SK-N-SH (cell line): ENCODE results near the gene TAF6. TPM values are rescaled to one million over a fixed set of nuclear protein-coding genes. Genes with fewer than 3 reads are reported as not detected.
A peak's percentile ranks its signal among the peaks of the same experiment; 100 is the strongest.

Experiments used
- CTCF ChIA-PET: fragments of 300-600, 350-600 bp; formaldehyde crosslinking; extraction: SDS; loops from one replicate; lab custom pipeline; 2021; lab: Yijun Ruan, JAX
- POLR2A ChIA-PET: fragments of 350-600 bp; sonication (Branson Sonifier 250); formaldehyde crosslinking; extraction: SDS; loops from one replicate; lab custom pipeline; 2020; ENCODE audit warnings: antibody characterized with exemption, inconsistent platforms; lab: Yijun Ruan, JAX
- DNase-seq: peaks from one replicate; pipeline ENCODE4 v3.0.0; 2012
- H2AFZ ChIP-seq: fragments of 200-600 bp; sonication (generic); 2 replicates; pipeline ENCODE4 v1.8.1; 2016; ENCODE audit warnings: antibody characterized with exemption, mild to moderate bottlenecking, low read depth
- H3F3A ChIP-seq: fragments of 200-600 bp; sonication (generic); replicated peaks from 2 replicates; pipeline ENCODE3; 2016; ENCODE audit warnings: antibody characterized with exemption, mild to moderate bottlenecking; ENCODE audit not compliant: insufficient read depth
- H3K27ac ChIP-seq, 2 experiments: fragments of 200-500 bp in 1 of 2; fragments of 200-600 bp in 1 of 2; sonication (Bioruptor generic) in 1 of 2; sonication (generic), shearing (Covaris generic) in 1 of 2; 2 replicates each; pipeline versions ENCODE4 v1.5.1 to v1.6.1; 2014 to 2016; ENCODE audit warnings: low read depth in 2 of 2, inconsistent platforms in 1 of 2, low read length in 1 of 2, mild to moderate bottlenecking in 1 of 2, mixed read lengths in 1 of 2
- H3K27me3 ChIP-seq: fragments of 200-600 bp; sonication (generic), shearing (Covaris generic); 2 replicates; pipeline ENCODE4 v1.6.1; 2016; ENCODE audit warnings: mixed run types; ENCODE audit not compliant: insufficient read depth
- H3K36me3 ChIP-seq, 2 experiments: fragments of 200-500 bp in 1 of 2; fragments of 200-600 bp in 1 of 2; sonication (Bioruptor generic) in 1 of 2; sonication (generic) in 1 of 2; replicated peaks in 1 of 2; 2 replicates each; pipeline versions ENCODE3 to v1.5.1; 2014 to 2016; ENCODE audit warnings: low read length in 1 of 2, mild to moderate bottlenecking in 1 of 2; ENCODE audit not compliant: insufficient read depth in 2 of 2, control insufficient read depth in 1 of 2
- H3K4me1 ChIP-seq, 2 experiments: fragments of 200-500 bp in 1 of 2; fragments of 200-600 bp in 1 of 2; sonication (Bioruptor generic) in 1 of 2; sonication (generic), shearing (Covaris generic) in 1 of 2; 2 replicates each; pipeline versions ENCODE4 v1.5.1 to v1.6.1; 2014 to 2016; ENCODE audit warnings: low read depth in 1 of 2, low read length in 1 of 2, mixed run types in 1 of 2; ENCODE audit not compliant: insufficient read depth in 2 of 2, control insufficient read depth in 1 of 2
- H3K4me2 ChIP-seq: fragments of 200-600 bp; sonication (generic), shearing (Covaris generic); 2 replicates; pipeline ENCODE4 v1.6.1; 2017; ENCODE audit warnings: mixed run types
- H3K4me3 ChIP-seq, 2 experiments: fragments of 200-500 bp in 1 of 2; fragments of 200-600 bp in 1 of 2; sonication (Bioruptor generic) in 1 of 2; sonication (generic), shearing (Covaris generic) in 1 of 2; 2 replicates each; pipeline versions ENCODE4 v1.5.1 to v1.8.1; 2014 to 2016; ENCODE audit warnings: low read depth in 2 of 2, inconsistent platforms in 1 of 2, low read length in 1 of 2, mild to moderate bottlenecking in 1 of 2, mixed read lengths in 1 of 2, moderate library complexity in 1 of 2
- H3K79me2 ChIP-seq: fragments of 200-600 bp; sonication (generic); 2 replicates; pipeline ENCODE4 v1.8.1; 2017; ENCODE audit warnings: mild to moderate bottlenecking; ENCODE audit not compliant: insufficient read depth
- H3K9ac ChIP-seq: fragments of 200-600 bp; sonication (generic); 2 replicates; pipeline ENCODE4 v1.6.1; 2017; ENCODE audit warnings: mixed run types
- H3K9me2 ChIP-seq: fragments of 200-600 bp; sonication (generic); 2 replicates; pipeline ENCODE4 v1.6.1; 2017; ENCODE audit warnings: mixed run types
- H3K9me3 ChIP-seq: fragments of 200-600 bp; sonication (generic); 2 replicates; pipeline ENCODE4 v1.6.1; 2017; ENCODE audit warnings: mixed run types, mild to moderate bottlenecking, moderate library complexity
- H4K20me1 ChIP-seq: fragments of 200-600 bp; sonication (generic); 2 replicates; pipeline ENCODE4 v1.6.1; 2017; ENCODE audit warnings: mild to moderate bottlenecking, mixed run types; ENCODE audit not compliant: insufficient read depth
- CHD2 ChIP-seq: fragments of 150-350 bp; IDR thresholded peaks from 2 replicates; pipeline ENCODE4 v1.6.1; 2018; ENCODE audit warnings: low read length; ENCODE audit not compliant: partially characterized antibody
- CTCF ChIP-seq: fragments of 200-600 bp; sonication (generic); IDR thresholded peaks from 2 replicates; pipeline ENCODE4 v1.6.1; 2017; ENCODE audit warnings: antibody characterized with exemption, mild to moderate bottlenecking, moderate library complexity
- EP300 ChIP-seq, 2 experiments: IDR thresholded peaks; 2 replicates each; pipeline versions ENCODE4 v1.4.0 to v1.6.1; 2012; ENCODE audit warnings: borderline replicate concordance in 1 of 2, low read depth in 1 of 2, low read length in 1 of 2
- FOXJ3 ChIP-seq: sonication (generic); formaldehyde crosslinking; IDR thresholded peaks from 2 replicates; pipeline ENCODE4 v1.5.1; 2020; ENCODE audit warnings: mild to moderate bottlenecking, missing genetic modification reagents
- FOXM1 ChIP-seq: IDR thresholded peaks from 2 replicates; pipeline ENCODE4 v1.4.0; 2012; ENCODE audit warnings: low read depth, mild to moderate bottlenecking
- JUND ChIP-seq: IDR thresholded peaks from 2 replicates; pipeline ENCODE4 v1.4.0; 2012
- MEF2A ChIP-seq: IDR thresholded peaks from 2 replicates; pipeline ENCODE4 v1.4.0; 2012; ENCODE audit warnings: low read depth, borderline replicate concordance
- MXI1 ChIP-seq: IDR thresholded peaks from 2 replicates; pipeline ENCODE4 v1.6.1; 2012; ENCODE audit warnings: mild to moderate bottlenecking, low read depth, low read length, improper control_type of control experiment
- NRF1 ChIP-seq: IDR thresholded peaks from 2 replicates; pipeline ENCODE4 v1.6.1; 2012; ENCODE audit warnings: low read depth, mild to moderate bottlenecking, low read length
- PBX3 ChIP-seq: IDR thresholded peaks from 2 replicates; pipeline ENCODE4; 2012
- RAD21 ChIP-seq: IDR thresholded peaks from 2 replicates; pipeline ENCODE4 v1.6.1; 2012; ENCODE audit warnings: mild to moderate bottlenecking, low read length
- RXRA ChIP-seq: IDR thresholded peaks from 2 replicates; pipeline ENCODE4 v1.4.0; 2012; ENCODE audit warnings: low read depth, mild to moderate bottlenecking, borderline replicate concordance
- SMC3 ChIP-seq: IDR thresholded peaks from 2 replicates; pipeline ENCODE4 v1.6.1; 2012; ENCODE audit warnings: low read depth, low read length, improper control_type of control experiment
- TAF1 ChIP-seq: IDR thresholded peaks from 2 replicates; pipeline ENCODE4 v1.6.1; 2012; ENCODE audit warnings: low read depth, mild to moderate bottlenecking, low read length, moderate library complexity, borderline replicate concordance
- TEAD4 ChIP-seq: IDR thresholded peaks from 2 replicates; pipeline ENCODE4 v1.4.0; 2012; ENCODE audit warnings: mild to moderate bottlenecking, borderline replicate concordance; ENCODE audit not compliant: insufficient read depth
- USF1 ChIP-seq: IDR thresholded peaks from 2 replicates; pipeline ENCODE4 v1.4.0; 2012; ENCODE audit warnings: low read depth, borderline replicate concordance
- USF2 ChIP-seq: fragments of 150-350 bp; IDR thresholded peaks from 2 replicates; pipeline ENCODE4 v1.6.1; 2017; ENCODE audit warnings: antibody characterized with exemption, low read length, low read depth, borderline replicate concordance
- YY1 ChIP-seq: IDR thresholded peaks from 2 replicates; pipeline ENCODE4 v1.4.0; 2012; ENCODE audit warnings: low read depth, mild to moderate bottlenecking
- ZBTB33 ChIP-seq: IDR thresholded peaks from 2 replicates; pipeline ENCODE4 v1.4.0; 2012; ENCODE audit warnings: low read depth, borderline replicate concordance
- WGBS: methylation state at CpG from one replicate; pipeline ENCODE4 v1.1.6; 2017; ENCODE audit warnings: low lambda C conversion rate; 5-methylcytosine and 5-hydroxymethylcytosine counted together
- polyA plus RNA-seq, 3 experiments: library from polyadenylated mRNA; depleted of rRNA; stranded (reverse); fragments of >200 nt; gene quantifications; 2 replicates each; pipeline ENCODE4 v1.2.3, GENCODE V29; 2012

Gene TAF6
- polyA plus RNA-seq, 1 of the 3 experiments (the other 2 are of a cell fraction) = 70.5 TPM

- TF ChIP-seq CHD2 (peak; percentile 64), YY1 (no peak)
Observed at GRCh38 chr7:100065452-100066186, 53.5 kb downstream of the TAF6 start (continued).

GRCh38 chr7:100064162-100064561, 55.0 kb downstream of the TAF6 start:
- Histone ChIP-seq H3F3A (peaks cover 38% of the 10 kb centered on the region), H3K4me2 (no peak overlapping the region)
- no peak for TF ChIP-seq EP300 (IDR thresholded peaks at IDR 0.05; ENCODE audit: borderline replicate concordance in 1 of 2, low read depth in 1 of 2, low read length in 1 of 2)
- no peak for TF ChIP-seq FOXJ3 (CRISPR knock-in tag)
- TF ChIP-seq JUND = no peak
- no peak for TF ChIP-seq FOXM1
- TF ChIP-seq RAD21 = no peak
- no peak for TF ChIP-seq TAF1
- no peak for TF ChIP-seq MEF2A
- TF ChIP-seq CHD2 = no peak
- TF ChIP-seq ZBTB33 = no peak
- no peak for TF ChIP-seq CTCF
- no peak for TF ChIP-seq PBX3
- no peak for TF ChIP-seq USF2
- TF ChIP-seq MXI1 = no peak
- TF ChIP-seq USF1 = no peak
- TF ChIP-seq YY1 = no peak
- no peak for TF ChIP-seq NRF1
- TF ChIP-seq SMC3 = no peak
- TF ChIP-seq RXRA = no peak
- no peak for TF ChIP-seq TEAD4
- TF ChIP-seq, all 33 proteins: peak for 0
- Histone ChIP-seq H3K27me3 (no peaks in the 10 kb centered on the region), H4K20me1 (no peaks in the 10 kb centered on the region), H3K4me1 (peaks cover 0 to 21% of the 10 kb centered on the region in 2 experiments; a peak in 1 of 4 replicates), H3K9ac (no peak overlapping the region), H3K36me3 (peaks cover 24 to 56% of the 10 kb centered on the region in 2 experiments), H2AFZ (no peak overlapping the region), H3K27ac (no peak overlapping the region), H3K9me3 (no peaks in the 10 kb centered on the region), H3K79me2 (no peaks in the 10 kb centered on the region), H3K4me3 (no peak overlapping the region), H3K9me2 (no peaks in the 10 kb centered on the region)
- POLR2A ChIA-PET = interaction anchor here (0.9 to 1.3 kb wide), 4 partner anchors 12 to 187 kb away, joined by 3 to 7 read pairs (median 3); partner anchors contain the start of genes OR2AE1, ZKSCAN1 and ZSCAN21
- WGBS = 98% methylated on average over 9 of the region's 9 CpGs
- CTCF ChIA-PET = interaction anchor here (1.2 to 2.4 kb wide), 7 partner anchors 9 to 84 kb away, joined by 4 to 10 read pairs (median 8); partner anchors contain the start of genes ZNF3 and ZSCAN21
- DNase-seq = no peak
